Left cardiac atrium (tissue), 4 donors: Measurements from ENCODE around the gene NTN4. TPM values are rescaled to one million over a fixed set of nuclear protein-coding genes. Genes with fewer than 3 reads are reported as not detected.
A peak's percentile ranks its signal among the peaks of the same experiment; 100 is the strongest.
"Not testable (repeated sequence)": the region's sequence is repeated elsewhere in the genome, so short reads cannot be mapped to it uniquely, and the experiment has no call there.

Experiments
- ATAC-seq, 2 donors: fragments of 200-7000 bp; cut with Tn5 transposase; one replicate each; pipeline ENCODE4 v1.9.1; 2020; ENCODE audit warnings: mild to moderate bottlenecking in 2 of 2, moderate library complexity in 2 of 2
- DNase-seq: peaks from one replicate; pipeline ENCODE4 v3.0.0-alpha.2; 2020
- intact Hi-C, 2 donors: fragments of 100-400 bp; cut with DNase I; formaldehyde crosslinking; loops; one replicate each; pipeline versions ENCODE4 v1.14.1 to v1.15.1; 2022 to 2023
- total RNA-seq, 2 donors: library from RNA; stranded (reverse); fragmentation: NEBNext Ultra II Directional; extraction: Animal tissue kit (Norgen Biotek cat#: 25700); gene quantifications; one replicate each; pipeline ENCODE4 v1.2.1, GENCODE V29; 2021
- donor health status: DM: no; HTN: yes; CAD: no.
- donor health status: DM: no; HTN: yes; CAD: no; lungs with severe emphysema.
- donor health status: DM: yes; HTN: yes; CAD: no.
- donor health status: Dilated cardiomyopathy.

NTN4 gene
- total RNA-seq, 2 donors from 2014 or later: 63.3 to 81.4 TPM

DNA sequence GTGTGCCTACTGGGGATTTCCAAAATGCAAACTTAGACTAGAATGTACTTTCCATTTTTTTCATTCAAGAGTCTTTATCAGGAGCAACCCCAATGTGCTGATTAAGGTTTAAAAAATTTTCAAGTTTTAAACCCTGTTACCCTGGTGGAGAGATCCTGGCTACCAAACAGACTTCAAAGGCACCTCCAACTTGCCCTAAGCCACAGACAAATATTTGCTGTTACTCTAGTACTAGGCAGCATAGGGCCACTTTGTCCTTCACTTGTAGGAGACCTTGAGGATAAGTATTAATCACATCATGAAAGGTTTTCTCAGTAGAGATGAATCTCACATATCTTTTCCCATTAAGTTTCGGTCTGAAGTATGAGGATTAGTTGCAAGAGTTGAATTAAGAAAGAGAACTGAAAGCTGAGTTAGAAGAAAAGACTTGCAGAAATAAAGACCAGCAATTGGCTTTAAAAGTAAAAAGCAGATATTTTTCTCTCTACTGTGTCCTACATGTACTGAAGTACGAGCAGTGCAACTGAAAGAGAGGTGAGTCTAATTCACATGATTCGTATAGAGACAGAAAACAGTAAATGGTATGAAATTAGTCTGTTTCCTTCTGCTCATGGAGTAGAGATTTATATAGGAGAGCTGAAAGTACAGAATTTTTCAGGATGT, 28.3 kb downstream of the NTN4 start:
- DNase-seq (no peak), ATAC-seq (no peak)
- intact Hi-C loops: no loop called here

DNA sequence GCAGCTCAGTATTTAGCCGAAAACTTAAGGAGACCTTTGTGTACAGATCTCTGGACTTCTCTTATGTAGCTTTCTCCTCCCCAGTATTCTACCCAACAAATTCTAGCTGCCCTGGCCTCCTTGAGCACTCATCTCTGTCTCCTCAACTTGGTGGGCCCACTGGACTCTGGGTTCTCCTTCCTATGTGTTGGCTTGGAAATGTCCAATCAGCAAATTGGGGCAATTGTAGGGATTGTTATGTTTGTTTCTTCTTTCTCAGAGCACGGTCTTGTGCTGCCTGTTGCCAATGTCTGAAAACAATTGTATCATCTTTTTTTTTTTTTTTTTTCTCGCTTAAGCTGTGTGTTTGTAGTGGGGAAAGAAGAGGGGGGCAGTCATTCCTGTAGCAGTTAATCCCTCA, 30.2 kb downstream of the NTN4 start:
- DNase-seq: no peak
- intact Hi-C loops: no loop called here
- ATAC-seq: no peak

DNA sequence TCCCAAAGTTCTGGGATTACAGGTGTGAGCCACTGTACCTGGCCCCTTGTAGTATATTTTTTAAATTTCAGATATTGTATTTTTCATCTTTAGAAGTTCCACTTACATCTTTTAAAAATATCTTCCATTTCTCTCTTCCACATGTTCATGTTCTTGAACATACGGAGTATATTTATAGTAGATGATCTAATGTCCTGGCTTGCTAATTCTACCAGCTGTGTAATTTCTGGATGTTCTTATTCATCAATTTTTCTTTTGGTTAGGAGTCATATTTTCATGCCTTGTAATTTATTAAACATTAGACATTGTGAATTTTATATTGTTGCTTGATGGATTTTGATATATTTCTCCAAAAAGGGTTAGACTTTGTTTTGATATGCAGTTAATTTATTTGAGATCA, 30.8 kb downstream of the NTN4 start:
- intact Hi-C loops: no loop called here
- ATAC-seq: no peak

DNA sequence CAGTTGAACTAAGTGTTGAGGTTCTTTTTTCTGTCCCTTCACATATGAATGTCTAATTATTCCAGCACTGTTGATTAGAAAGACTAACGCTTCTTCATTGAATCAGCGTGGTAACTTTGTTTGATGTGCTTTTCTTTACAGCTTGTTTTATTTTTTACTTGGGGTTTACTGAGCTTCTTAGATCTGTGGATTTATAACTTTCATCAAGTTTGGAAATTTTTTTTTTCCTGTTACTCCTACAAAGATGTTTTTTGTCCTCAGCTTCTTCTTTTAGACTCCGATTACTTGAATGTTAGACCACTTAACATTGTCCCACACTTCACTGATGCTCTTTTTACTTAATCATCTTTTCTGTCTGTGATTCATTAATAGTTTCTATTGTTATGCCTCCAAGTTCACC, 31.5 kb downstream of the NTN4 start:
- ATAC-seq: no peak
- no peak for DNase-seq
- intact Hi-C loops: no loop called here

More for the DNA sequence above, 30.8 kb downstream of the NTN4 start:
- no peak for DNase-seq

DNA sequence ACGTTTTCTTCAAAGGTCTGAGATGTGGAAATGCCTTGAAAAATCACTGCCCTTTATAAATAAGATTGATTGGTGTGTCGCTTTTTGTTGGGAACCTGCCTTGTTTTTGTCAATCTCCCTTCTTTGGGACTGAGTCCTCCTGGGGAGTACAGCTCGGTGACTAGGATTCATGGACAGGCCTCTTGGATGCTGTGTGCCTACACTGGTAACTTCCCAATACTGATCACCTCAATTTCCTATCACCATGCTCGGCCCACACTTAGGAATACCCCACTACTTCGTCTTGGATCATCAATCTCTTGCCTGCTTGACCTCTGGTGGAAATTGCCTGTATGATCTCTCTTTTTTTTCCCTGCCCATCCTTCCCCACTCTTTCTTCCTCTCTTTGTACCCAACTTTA, 34.2 kb downstream of the NTN4 start:
- DNase-seq (no peak), ATAC-seq (no peak)
- intact Hi-C loops: no loop called here

DNA sequence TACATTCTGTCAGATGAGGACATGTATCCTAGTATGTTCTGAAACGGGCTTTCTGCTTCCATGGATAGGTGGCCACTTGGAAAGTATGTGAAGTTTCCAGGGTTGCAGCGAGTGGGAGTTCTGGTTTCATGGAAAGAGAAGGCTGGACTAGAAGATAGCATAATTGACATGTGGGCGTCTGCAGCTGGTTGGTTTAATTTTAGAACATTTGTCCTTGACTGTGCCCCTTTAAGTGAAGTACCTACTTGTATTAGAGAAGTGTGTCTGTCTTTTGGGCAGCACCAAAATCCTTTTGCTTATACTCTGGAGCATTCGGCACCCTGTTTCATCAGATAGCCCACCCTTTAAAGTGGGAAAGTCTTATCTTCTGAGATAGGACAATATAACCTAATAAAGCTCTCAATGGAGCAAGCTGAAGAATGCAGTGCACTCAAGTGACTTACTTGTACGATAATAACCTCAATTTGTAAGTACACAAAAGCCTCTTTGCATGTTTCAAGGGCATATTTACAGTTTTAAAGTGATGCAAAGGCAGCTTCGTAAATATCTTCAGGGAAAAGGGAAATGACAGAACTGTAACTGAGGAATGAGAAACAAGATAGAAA, 35.2 kb downstream of the NTN4 start:
- no peak for DNase-seq
- intact Hi-C loops: no loop called here
- ATAC-seq: peak; percentile 85 to 92

DNA sequence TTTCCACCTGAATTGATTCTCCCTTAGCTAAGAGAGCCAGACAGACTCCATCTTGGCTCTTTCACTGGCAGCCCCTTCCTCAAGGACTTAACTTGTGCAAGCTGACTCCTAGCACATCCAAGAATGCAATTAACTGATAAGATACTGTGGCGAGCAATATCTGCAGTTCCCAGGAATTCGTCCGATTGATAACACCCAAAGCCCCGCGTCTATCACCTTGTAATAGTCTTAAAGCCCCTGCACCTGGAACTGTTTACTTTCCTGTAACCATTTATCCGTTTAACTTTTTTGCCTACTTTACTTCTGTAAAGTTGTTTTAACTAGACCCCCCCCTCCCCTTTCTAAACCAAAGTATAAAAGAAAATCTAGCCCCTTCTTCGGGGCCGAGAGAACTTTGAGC, 44.5 kb downstream of the NTN4 start:
- ATAC-seq, DNase-seq, intact Hi-C loops: not testable (repeated sequence)

DNA sequence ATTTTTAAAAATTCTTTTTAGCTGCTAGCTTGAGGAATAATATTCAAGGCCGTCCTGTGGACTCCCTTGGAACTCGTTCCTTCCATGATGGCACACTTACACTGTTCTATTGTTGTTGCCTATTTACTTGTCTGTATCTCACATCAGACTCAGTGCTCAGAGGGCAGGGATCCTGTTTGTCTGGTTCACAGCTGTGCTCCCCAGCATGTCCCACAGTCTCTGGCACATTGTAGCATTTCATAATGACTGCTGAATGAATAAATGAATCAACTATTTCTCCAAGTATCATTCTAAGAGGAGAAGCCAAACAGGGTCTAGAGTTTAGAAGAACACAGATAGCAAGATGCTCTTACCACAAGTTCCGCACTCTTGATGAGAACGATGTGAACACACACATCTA, 48.0 kb downstream of the NTN4 start:
- DNase-seq: no peak
- intact Hi-C loops: no loop called here
- peak in 1 of 2 donors; percentile 65 for ATAC-seq

DNA sequence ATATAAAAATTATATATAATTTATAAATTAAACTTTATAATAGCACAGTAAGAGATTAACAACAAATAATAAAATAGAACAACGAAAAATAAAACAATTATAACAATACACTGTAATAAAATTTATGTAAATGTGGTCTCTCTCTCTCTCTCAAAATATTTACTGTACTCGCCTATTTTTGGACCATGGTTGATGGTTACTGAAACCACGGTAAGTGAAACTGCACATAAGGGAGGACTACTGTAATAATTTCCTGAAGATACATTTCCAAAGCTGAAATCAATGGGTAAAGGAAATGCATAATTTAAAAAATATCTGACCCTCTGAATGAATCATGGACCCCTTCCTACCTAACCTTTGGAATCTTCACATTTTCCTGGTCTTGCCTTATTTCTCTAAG, 48.9 kb downstream of the NTN4 start:
- intact Hi-C loops: no loop called here
- DNase-seq (no peak), ATAC-seq (no peak)

DNA sequence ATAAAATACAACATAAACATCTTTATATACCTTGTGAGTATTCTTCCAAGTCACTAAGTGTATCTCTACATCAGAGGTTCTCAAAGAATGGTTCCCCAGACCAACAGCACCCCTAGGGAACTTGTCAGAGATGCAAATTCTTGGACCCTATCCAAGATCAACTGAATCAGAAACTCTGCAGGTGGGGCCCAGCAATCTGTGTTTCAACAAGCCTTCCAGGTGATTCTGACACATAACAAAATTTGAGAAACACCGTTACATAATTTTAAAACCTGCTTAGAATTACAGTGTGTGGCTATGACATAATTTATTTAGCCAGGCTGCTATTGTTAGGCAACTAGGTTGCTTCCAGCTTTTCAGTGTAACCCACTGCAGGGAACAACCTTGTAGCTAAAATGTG, 49.8 kb downstream of the NTN4 start:
- intact Hi-C loops: no loop called here
- DNase-seq (no peak), ATAC-seq (no peak)

DNA sequence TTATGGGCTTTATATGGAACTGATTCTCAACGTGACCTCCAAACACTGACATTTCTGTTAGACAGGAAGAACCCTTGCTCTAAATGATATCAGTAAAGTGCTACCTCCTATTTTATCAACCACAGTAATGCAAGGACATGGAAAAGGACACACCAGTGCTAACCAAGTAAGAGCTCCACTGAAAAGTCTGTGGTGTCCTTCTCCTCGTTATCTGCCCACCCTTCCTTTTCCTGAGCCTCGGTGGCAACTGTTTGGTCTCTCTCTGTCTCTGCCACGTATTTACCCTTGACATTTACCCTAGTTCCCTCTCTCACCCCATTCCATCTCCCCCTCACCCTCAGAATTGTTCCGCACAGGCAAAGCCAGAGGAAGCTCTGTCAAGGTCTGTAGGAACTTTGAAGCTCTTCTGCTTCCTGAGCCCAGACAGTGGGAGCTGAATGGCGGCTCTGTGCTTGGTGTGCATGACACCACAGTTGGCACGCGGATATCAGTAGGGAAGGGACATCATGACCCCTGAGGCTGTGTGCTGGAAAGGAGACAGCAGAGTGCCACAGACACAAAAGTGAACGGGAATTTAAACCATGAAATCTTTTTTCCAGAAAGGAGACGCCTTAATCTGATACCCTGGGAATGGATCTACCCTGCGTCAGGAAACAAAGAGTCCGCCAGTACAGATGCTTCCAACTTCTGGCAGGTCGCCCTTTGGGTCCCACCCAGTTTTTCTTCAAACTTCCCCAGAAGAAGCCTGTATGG, 50.8 kb downstream of the NTN4 start:
- peak; percentile 88 for DNase-seq

DNA sequence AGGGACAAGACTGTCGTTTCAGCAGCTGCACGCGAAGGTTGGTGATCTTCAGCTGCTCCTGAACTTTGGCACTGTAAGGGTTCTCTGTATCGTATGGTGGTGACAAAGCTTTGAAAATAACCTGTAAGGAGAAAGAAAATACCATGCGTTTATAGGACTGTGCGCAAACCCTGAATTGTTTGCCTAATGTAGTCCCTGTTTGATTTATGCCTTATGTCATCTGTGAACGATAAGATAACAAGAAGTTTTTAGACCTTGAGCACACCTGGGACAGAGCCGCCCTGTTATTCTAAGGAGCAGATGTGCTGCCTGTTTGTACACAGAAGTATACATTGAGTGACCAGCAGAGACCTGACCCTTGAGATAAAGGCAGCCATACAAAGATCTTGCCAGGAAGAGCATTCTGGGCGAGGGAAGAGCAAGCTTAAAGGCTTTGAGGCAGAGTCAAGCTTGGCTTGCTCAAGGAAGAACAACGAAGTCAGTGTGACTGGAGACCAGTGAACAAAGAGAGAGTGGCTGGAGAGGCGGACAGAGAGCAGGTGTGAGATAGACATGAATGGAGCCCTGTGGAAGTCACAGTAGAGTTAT, 52.4 kb downstream of the NTN4 start:
- no peak for ATAC-seq
- intact Hi-C loops: loop anchor here in 1 of 2 donors (5.0 kb wide), 1 partner anchor 46 kb away; no protein-coding TSS in a partner anchor
- DNase-seq: no peak

More for the DNA sequence above, 50.8 kb downstream of the NTN4 start:
- ATAC-seq: peak; percentile 87 to 90
- intact Hi-C loops: loop anchor here in 1 of 2 donors (5.0 kb wide), 1 partner anchor 47 kb away; no protein-coding TSS in a partner anchor

DNA sequence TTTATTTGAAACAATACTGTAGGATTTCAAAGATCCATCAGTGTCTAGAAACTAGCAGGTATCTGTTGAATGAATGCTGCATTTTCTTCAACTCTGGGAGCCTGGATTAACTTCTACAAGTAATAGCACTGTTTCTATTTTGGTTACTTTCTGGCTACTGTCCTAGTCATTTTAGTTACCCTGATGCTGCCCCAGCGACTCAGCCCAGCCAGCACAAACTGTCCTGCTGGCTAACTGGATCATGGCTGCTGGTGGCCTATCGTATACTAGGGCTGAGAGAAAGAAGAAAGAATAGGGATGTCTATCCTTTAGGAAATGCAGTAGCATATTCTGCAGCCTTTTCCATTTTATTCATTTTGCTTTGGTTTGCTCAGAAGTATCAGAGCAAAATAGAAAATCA, 53.9 kb downstream of the NTN4 start:
- ATAC-seq: peak; percentile 44 to 69
- peak; percentile 51 for DNase-seq
- intact Hi-C loops: loop anchor here in 1 of 2 donors (5.0 kb wide), 1 partner anchor 44 kb away; no protein-coding TSS in a partner anchor

DNA sequence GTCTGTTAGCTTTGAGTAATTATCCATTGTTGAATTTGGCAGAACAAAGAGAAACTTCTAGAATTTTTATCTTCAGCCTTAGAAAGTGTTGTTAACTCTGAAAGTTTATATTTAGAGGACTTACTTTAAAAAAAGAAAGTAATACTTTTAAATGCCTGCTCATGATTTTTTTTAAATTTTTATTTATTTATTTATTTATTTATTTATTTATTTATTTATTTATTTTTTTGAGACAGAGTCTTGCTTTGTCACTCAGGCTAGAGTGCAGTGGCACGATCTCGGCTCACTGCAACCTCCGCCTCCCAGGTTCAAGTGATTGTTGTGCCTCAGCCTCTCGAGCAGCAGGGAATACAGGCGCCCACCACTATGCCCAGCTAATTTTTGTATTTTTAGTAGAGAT, 54.8 kb downstream of the NTN4 start:
- intact Hi-C loops: loop anchor here in 1 of 2 donors (5.0 kb wide), 1 partner anchor 43 kb away; no protein-coding TSS in a partner anchor
- not testable (repeated sequence) for ATAC-seq, DNase-seq

DNA sequence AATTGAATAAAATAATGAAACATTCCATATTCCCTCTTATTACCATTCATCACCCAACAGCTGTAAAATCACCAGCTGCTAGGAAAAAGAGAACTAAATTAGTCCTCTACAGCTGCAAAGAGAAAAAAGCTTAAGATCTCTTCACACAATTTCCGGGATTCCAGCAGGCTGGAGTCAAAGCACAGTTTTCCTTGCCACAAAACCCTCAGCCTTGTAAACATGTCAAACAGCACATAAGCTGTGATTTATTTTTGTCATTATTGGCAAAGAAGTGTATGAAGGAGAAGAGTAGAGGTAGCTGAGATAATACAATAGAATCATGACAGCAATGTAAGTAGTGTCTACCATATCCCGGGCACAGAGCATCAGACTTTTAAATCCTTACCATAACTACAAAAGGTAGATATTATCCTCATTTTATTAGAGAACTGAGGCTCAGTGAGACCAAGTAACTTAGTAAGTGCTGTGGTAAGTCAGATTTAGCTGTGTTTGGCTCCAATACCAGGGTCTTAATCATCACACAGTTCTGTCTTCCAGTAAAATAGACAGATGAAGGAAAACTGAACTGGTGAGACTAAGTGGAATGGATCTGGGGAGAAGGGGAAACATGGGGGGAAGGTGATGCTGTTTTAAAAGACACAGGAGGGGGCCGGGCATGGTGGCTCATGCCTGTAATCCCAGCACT, 57.3 kb downstream of the NTN4 start:
- no peak for DNase-seq
- intact Hi-C loops: no loop called here
- ATAC-seq: peak in 1 of 2 donors; percentile 57

DNA sequence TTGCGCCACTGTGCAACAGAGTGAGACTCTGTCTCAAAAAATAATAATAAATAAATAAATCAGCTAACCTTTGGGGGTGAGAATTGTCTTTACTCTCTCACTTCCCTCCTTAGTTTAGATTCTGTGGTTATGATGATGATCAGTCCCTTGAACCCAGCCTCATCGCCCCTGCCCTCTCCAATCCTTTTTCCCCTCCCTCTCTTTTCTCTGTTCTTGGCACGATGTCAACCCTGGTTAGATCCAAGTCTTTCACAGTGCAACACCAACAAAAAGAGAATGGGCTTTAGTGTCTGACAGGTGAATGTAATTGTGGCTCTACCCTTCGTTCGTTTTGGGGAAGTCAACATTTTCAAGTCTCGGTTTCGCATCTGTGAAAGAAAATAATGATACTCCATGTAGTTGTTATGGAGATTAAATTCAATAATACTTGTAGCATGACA, 59.0 kb downstream of the NTN4 start:
- ATAC-seq: no peak

DNA sequence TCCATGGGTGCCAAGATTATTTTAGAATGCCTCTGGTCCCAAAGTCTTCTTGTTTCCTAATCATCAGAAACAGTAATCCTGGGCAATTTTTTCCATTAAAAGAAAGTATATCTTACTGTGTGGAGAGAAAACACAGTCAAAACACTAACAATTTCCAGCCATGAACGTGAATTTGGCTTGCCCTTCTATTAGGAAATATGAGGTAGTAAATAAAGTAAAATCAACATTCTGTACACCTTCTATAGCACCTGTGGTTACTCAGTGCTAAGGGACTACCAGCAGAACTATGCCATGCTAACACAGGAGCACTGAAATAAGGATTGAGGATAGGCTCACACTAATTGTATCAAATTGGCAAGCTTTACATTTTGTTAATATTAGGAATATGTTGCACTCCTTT, 60.1 kb downstream of the NTN4 start:
- intact Hi-C loops: no loop called here
- DNase-seq: no peak
- ATAC-seq: no peak

More for the DNA sequence above, 59.0 kb downstream of the NTN4 start:
- DNase-seq: no peak
- intact Hi-C loops: no loop called here

DNA sequence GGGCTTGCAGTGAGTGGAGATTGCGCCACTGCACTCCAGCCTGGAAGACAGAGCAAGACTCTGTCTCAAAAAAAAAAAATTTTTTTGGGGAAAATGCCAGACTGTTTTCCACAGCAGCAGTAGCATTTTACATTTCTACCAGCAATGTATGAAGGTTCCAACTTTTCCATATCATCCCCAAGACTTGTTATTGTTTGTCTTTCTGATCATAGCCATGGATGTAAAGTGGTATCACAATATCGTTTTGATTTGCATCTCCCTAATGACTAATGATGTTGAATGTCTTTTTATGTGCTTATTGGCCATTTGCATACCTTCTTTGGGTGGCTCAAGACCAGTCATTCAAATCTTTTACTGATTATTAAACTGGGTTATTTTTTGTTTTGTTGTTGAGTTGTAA, 63.7 kb downstream of the NTN4 start:
- no peak for ATAC-seq
- no peak for DNase-seq

DNA sequence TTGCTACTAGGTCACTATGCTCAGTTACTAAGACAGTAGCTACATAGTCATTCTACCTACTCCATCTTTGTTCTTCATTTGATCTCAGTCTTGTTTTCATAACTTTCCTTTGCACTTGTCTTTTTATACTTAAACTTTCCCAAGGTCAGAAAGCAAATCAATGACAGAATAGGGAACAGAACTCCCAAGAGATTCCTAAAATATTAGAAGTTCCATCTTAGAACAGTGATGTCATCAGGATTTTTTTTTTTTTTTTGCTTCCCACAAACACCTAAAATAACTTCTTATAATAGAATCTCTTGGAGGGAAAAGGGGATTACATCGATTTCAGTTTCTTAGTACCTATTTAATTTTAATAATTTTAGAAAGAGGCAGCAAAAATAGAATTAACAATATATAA, 65.8 kb downstream of the NTN4 start:
- intact Hi-C loops: no loop called here
- DNase-seq: no peak
- ATAC-seq: no peak

More for the DNA sequence above, 63.7 kb downstream of the NTN4 start:
- intact Hi-C loops: no loop called here
